Testis (tissue), 3 donors: ENCODE results near the gene PPAT. TPM values are rescaled to one million over a fixed set of nuclear protein-coding genes. Genes with fewer than 3 reads are reported as not detected.

Experiments
- DNase-seq: peaks from one replicate; pipeline ENCODE4 v3.0.0-alpha.2; 2019
- H3K27ac ChIP-seq, 2 donors: fragments of 200-600 bp; sonication (generic); one replicate each; pipeline ENCODE4 v1.5.1; 2019
- H3K27me3 ChIP-seq: fragments of 200-600 bp; sonication (generic); one replicate; pipeline ENCODE4 v1.5.1; 2019
- H3K36me3 ChIP-seq: fragments of 200-600 bp; sonication (generic); one replicate; pipeline ENCODE4 v1.5.1; 2017; ENCODE audit warnings: low read depth; ENCODE audit errors: missing control alignments
- H3K4me1 ChIP-seq: fragments of 200-600 bp; sonication (generic); one replicate; pipeline ENCODE4 v1.5.1; 2019
- H3K4me3 ChIP-seq, 2 donors: fragments of 200-600 bp; sonication (generic); one replicate each; pipeline ENCODE4 v1.5.1; 2017 to 2019
- H3K9me3 ChIP-seq: fragments of 200-600 bp; sonication (generic); one replicate; pipeline ENCODE4 v1.5.1; 2017
- CTCF ChIP-seq, 3 experiments: fragments of 450-650 bp in 2 of 3; fragments of 200-600 bp in 1 of 3; sonication (generic) in 1 of 3; IDR thresholded peaks; one replicate each; pipeline ENCODE4 v1.5.1; 2016 to 2019; ENCODE audit warnings: antibody characterized with exemption in 3 of 3, mild to moderate bottlenecking in 2 of 3, moderate library complexity in 1 of 3
- POLR2A ChIP-seq: fragments of 450-650 bp; IDR thresholded peaks from one replicate; pipeline ENCODE4 v1.6.1; 2017; ENCODE audit warnings: antibody characterized with exemption, mild to moderate bottlenecking, moderate library complexity
- WGBS, 2 donors: methylation state at CpG; one replicate each; pipeline ENCODE4 v1.1.5; 2018; 5-methylcytosine and 5-hydroxymethylcytosine counted together
- intact Hi-C: fragments of 100-400 bp; cut with DNase I; formaldehyde crosslinking; loops from one replicate; pipeline ENCODE4 v1.15.1; 2023; ENCODE audit warnings: low total_unique reads
- polyA plus RNA-seq: library from polyadenylated mRNA; stranded (reverse); fragments of 350-450 nt; fragmentation: Illumina TruSeq; extraction: RNeasy Lipid Tissue Mini Kit (QIAGEN cat#74804); gene quantifications from one replicate; pipeline ENCODE4 v1.2.3, GENCODE V29; 2014; ENCODE audit warnings: low read depth, low replicate concordance; ENCODE audit not compliant: insufficient read depth
- total RNA-seq, 2 donors: library from RNA; depleted of rRNA; stranded (reverse); fragments of >200 nt; gene quantifications; one replicate each; pipeline ENCODE4 v1.2.3, GENCODE V29; 2016

Gene PPAT
- total and polyA plus RNA-seq, 3 donors from 2014 or later: 14.9 to 22.5 (median 20.1) TPM

- no peak for TF ChIP-seq POLR2A
- no peak for TF ChIP-seq CTCF (IDR thresholded peaks at IDR 0.05)
- Histone ChIP-seq H3K4me1 (no peaks in the 10 kb centered on the region), H3K36me3 (no peaks in the 10 kb centered on the region), H3K27ac (no peak overlapping the region), H3K4me3 (no peak overlapping the region), H3K27me3 (no peaks in the 10 kb centered on the region), H3K9me3 (no peaks in the 10 kb centered on the region)
- DNase-seq: no peak
- intact Hi-C loops: no loop called here
- WGBS, 2 donors: 76 to 94% methylated on average over 2 of the region's 2 CpGs
These were observed 9.3 kb upstream of the PPAT start for GRCh38 chr4:56444719-56445118.

GRCh38 chr4:56440983-56441382, 5.6 kb upstream of the PPAT start:
- no peak for DNase-seq
- WGBS, 2 donors: 91 to 97% methylated on average over 1 of the region's 1 CpG
- H3K9me3 ChIP-seq: no peaks in the 10 kb centered on the region
- no peak overlapping the region for H3K27ac ChIP-seq
- intact Hi-C loops: no loop called here
- H3K27me3 ChIP-seq: no peaks in the 10 kb centered on the region
- no peaks in the 10 kb centered on the region for H3K36me3 ChIP-seq
- no peak overlapping the region for H3K4me3 ChIP-seq
- TF ChIP-seq CTCF (IDR thresholded peaks at IDR 0.05) (no peak), POLR2A (no peak)
- no peaks in the 10 kb centered on the region for H3K4me1 ChIP-seq

- Histone ChIP-seq H3K4me1 (no peaks in the 10 kb centered on the region), H3K4me3 (no peak overlapping the region), H3K9me3 (no peaks in the 10 kb centered on the region), H3K36me3 (no peaks in the 10 kb centered on the region), H3K27me3 (no peaks in the 10 kb centered on the region), H3K27ac (no peak overlapping the region)
- TF ChIP-seq CTCF (IDR thresholded peaks at IDR 0.05): no peak
- TF ChIP-seq POLR2A: no peak
- 90 to 95% methylated on average over 2 of the region's 2 CpGs for WGBS, 2 donors
- DNase-seq: no peak
- intact Hi-C loops: no loop called here
These were observed 3.4 kb upstream of the PPAT start for GRCh38 chr4:56438766-56439165.

GRCh38 chr4:56434599-56435139, 746 bp downstream of the PPAT start:
- H3K27ac ChIP-seq: peak overlapping the region; percentile 89 to 97
- intact Hi-C loops: no loop called here
- no peaks in the 10 kb centered on the region for H3K4me1 ChIP-seq
- peak; percentile 64 for DNase-seq
- TF ChIP-seq CTCF (IDR thresholded peaks at IDR 0.05) (no peak), POLR2A (no peak)
- H3K36me3 ChIP-seq: no peaks in the 10 kb centered on the region
- no peaks in the 10 kb centered on the region for H3K9me3 ChIP-seq
- no peaks in the 10 kb centered on the region for H3K27me3 ChIP-seq
- 2 to 5% methylated on average over 9 to 15 of the region's 15 CpGs for WGBS, 2 donors
- H3K4me3 ChIP-seq: peak overlapping the region; percentile 78 to 85

GRCh38 chr4:56433280-56433679, 2.1 kb downstream of the PPAT start:
- intact Hi-C loops: no loop called here
- Histone ChIP-seq H3K9me3 (no peaks in the 10 kb centered on the region), H3K36me3 (no peaks in the 10 kb centered on the region), H3K4me1 (peaks cover 6% of the 10 kb centered on the region), H3K27ac (no peak overlapping the region), H3K4me3 (no peak overlapping the region), H3K27me3 (no peaks in the 10 kb centered on the region)
- TF ChIP-seq POLR2A (no peak), CTCF (IDR thresholded peaks at IDR 0.05) (no peak)
- DNase-seq: no peak
